T follicular helper cell (primary cell): ENCODE results near the gene PTPRN2.

Experiments
- DNase-seq: peaks from one replicate; pipeline ENCODE4 v3.0.0-alpha.2; 2020; ENCODE audit warnings: low read depth

PTPRN2 gene

DNA sequence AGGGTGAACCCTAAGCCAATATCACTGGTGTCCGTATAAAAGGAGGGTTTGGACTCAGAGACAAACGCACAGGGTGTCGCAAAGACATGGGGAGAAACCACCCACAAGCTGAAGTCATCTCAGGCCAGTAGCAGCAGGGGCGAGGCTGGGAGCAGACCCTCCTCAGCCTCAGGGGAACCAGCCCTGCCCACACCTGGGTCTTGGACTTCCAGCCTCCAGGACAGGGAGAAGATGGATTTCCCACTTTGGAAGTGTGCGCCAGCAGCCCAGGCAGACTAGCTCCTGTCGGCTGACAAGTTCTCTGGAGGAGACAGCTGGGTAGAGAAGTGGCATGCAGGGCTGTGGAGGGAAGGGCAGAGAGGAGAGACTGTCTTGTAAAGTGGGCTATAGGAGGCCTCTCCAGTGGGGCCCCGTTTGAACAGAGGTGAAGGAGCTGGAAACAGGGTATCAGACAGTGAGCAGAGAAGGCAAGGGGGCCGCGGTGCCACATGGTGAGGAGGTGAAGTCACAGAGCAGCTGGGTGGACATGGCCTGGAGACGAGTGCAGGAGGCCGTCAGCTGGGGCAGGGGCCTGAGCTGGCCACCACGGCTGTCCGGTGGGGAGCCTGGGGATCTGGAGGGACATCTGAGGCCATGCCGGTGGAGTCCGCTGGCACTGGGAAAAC lies 475.6 kb downstream of the PTPRN2 start:
- no peak for DNase-seq

DNA sequence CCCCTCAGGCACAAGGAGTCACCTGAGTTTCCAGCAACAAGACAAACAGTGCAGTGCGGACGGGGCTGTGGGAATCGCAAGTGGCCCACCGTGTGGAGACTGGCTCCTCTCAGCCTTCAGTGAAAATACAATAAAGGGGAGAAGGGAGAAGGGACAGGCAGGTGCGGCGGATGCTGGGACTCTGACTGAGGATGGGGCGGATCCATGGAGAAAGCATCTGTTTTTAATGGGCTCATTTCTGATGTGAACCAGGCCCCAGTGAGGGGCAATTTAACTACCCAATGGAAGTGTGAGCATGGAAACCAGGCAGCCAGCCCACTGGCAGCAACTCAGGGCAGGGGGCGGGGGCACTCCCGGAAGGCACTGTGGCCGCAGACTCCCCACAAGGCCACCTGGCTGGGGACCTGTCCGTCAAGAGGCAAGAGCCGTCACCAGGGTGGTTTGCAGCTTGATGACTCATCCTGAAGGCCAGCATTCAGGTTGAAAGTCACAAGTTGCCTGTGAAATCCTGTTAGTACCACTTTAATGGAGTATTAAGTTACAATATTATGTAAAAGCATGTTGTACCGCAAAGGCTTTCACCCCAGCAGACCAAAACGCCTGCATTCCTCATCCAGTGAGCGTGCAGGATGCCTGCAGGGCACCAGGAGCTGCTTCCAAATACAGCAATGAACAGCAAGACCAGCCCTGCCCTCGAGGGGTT lies 476.4 kb downstream of the PTPRN2 start:
- no peak for DNase-seq

DNA sequence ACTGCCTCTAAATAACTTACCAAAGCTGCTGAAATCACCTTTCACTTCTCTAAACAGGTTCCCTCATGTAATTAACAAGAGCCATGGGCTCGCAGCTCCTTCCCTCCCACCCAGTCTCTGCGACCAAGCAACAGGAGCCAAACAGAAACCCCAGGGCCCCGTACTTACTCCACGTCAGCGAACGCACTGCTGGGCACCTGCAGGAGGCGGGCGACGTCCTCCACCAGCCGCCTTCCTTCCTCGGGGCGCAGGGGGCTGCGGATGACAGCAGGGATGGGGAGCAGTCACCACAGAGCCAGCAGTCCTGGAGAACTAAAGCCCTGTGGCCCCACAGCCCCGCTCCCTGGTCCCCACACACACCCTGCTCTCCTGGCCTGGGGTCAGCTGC lies 477.0 kb downstream of the PTPRN2 start:
- DNase-seq = no peak

- no peak for DNase-seq
Observed at GRCh38 chr7:158110034-158110590, 477.5 kb downstream of the PTPRN2 start.

DNA sequence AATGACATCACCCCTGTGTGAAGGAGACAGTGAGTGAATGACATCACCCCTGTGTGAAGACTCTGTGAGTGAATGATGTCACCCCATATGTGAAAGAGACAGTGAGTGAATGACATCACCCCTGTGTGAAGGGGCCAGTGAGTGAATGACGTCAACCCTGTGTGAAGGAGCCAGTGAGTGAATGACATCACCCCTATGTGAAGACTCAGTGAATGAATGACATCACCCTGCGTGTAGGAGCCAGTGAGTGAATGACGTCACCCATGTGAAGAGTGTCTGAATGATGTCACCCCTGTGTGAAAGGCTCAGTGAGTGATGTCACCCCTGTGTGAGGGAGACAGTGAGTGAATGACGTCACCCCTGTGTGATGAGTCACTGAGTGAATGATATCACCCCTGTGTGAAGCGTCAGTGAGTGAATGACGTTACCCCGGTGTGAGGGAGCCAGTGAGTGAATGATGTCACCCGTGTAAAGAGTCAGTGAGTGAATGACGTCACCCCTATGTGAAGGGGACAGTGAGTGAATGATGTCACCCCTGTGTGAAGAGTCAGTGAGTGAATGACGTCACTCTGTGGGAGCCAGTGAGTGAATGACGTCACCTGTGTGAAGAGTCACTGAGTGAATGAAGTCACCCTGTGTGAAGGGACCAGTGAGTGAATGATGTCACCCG lies 478.1 kb downstream of the PTPRN2 start:
- DNase-seq = no peak

GRCh38 chr7:158108646-158109293 lies 478.9 kb downstream of the PTPRN2 start:
- DNase-seq = no peak

- DNase-seq = no peak
Observed at GRCh38 chr7:158107806-158108205, 479.8 kb downstream of the PTPRN2 start.

DNA sequence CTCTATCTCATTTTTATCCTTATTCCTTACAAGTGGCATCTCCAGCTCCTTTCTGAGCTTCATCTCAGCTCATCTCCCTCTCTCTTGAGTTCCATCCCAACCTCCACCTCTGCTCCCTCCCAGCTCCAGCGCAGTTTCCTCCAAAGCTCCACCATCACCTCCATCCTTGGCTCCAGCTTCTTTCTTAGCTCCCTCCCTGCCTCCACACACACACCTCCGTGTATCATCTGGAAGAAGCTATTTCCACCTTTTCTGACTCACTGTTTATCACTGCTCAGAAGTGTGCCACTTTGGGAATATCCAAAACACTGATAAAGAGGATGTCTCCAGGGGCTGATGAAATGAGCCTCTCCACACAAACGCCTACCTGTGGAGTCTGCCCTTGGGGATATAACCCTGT lies 481.4 kb downstream of the PTPRN2 start:
- no peak for DNase-seq

DNA sequence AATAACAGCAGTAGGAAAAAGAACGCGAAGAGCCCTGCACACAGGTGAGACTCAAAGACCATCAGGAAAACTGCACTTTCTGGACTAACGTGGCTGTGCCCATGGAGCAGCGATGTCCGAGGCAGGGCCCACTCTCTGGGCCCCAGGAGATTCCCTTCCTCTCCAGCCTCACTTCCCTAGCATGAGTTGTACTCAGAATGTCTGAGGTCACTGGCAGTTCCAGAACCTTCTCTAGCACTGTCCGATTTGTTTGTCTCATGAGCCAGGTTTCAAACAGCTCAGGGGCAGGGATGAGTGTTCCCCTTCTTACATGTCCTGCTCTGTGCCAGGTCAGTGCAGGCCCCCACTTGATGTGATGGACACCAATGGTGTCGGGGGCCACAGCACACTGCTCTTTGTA lies 484.2 kb downstream of the PTPRN2 start:
- no peak for DNase-seq

GRCh38 chr7:158102897-158103296 lies 484.7 kb downstream of the PTPRN2 start:
- DNase-seq = no peak

DNA sequence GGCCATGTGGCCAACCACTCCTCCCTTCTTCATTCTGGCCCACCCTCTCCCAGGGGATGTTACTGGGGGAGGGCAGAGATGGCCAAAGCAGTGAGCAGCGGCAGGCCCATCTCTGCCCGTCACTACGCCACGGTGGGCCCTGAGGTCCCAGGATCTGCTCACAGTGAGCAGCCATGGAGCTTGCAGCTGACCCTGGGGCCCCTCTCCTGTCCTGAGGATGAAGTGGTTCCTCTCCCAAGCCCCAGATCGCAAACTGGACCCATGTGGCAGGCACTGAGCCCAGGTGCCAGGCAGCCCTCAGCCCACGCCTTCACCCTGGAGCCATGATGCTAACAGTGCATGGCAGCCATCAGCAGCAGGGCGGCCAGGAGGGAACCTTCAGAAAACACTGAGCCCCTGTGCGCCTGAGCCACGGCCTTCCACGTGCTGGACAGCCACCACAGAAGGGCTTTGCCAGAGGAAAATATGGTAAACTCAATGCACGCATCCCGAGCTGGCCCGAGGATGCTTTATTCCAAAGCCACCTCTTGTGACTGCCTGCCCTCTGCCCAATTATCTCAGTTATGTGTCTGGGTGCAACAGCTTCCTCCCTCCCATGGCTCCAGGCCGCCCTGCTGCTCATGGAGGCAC lies 485.7 kb downstream of the PTPRN2 start:
- no peak for DNase-seq

DNA sequence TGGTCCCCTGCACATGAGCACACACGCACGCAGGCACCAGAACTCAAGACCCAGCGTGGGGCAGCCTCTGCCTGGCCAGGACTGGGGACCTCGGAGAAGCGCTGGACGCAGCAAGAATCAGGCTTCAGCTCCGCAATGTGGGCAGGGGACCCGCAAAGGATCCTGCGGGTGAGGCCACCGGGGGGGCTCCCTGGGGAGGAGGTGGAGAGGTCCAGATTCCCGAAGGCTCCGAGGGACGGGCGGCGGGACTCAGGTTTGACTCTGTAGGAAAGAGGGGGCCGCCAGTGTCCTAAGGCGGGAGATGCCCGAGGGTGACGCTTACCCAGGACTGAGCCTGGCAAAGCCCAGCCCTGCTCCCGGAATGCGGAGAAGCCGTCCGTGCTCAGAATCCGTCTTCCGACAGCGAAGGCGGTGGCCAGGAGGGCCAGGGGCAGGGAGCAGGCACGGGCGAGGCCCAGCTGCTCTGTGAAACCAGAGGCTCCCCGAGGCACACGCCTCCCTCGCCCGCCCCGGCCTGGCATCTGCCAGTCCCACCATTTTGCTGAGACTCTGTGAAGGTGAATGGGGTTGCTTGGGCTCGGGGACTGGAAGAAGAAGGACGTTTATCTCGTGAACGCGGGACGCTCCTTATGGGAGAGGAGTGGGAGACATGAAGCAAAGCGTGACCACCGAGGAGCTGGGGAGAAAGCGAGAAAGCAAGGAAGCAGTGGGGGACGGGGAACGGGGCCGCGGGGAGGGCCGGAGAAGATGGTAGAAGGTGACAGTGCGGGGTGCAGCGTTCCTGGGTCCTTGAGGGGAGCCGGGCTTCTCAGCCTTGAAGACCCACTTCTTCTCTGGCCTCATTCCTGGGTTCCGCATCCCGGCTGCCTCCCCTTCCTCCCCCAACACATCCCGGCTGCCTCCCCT lies 489.2 kb downstream of the PTPRN2 start:
- no peak for DNase-seq

- DNase-seq = no peak
Observed at GRCh38 chr7:158097453-158098124, 490.0 kb downstream of the PTPRN2 start.

DNA sequence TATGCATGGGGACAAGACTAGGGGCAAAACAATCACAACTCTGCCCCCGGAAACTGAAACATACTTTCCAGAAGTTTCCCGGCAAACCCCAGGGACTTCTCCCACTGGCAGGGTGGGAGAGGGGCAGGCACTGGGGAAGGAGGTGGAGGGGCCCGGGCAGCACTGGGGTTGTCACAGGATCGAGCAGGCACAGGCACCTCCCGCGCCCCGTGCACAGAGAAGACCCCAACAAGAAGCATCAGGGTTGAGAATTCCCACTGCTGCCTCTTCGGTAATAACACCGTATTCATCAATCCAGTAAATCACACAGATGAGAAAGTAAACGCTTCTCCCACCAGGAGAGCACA lies 490.5 kb downstream of the PTPRN2 start:
- no peak for DNase-seq

- no peak for DNase-seq
Observed at GRCh38 chr7:158096582-158096981, 491.0 kb downstream of the PTPRN2 start.

DNA sequence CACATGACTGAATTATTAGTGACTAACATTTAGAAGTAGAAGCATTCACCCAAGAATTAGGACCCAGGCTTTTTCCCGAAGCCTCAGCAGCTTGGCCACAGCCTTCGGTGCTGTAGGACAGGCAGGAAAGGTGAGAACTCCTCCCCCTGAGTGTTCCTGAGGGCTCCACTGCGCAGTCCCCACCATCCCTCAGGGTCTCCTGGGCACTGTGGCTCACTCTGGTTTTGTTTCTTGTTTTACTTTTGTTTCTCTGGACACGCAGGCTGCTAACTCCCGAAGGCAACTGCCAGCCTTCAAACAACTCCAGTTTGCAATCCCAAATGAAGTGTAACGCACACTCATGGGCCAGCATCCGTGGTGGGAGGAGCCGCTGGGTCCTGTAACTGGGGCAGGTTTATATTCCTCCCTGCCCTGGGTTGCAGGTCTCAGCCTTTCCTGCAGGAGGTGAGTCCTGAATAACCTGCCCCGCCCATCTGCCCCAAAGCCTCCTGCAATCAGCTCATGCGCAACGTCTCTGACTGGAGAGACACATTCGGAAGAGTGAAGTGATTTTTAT lies 492.9 kb downstream of the PTPRN2 start:
- DNase-seq = no peak

GRCh38 chr7:158094046-158094445 lies 493.6 kb downstream of the PTPRN2 start:
- DNase-seq = no peak

- no peak for DNase-seq
Observed at GRCh38 chr7:158093156-158093796, 494.3 kb downstream of the PTPRN2 start.

DNA sequence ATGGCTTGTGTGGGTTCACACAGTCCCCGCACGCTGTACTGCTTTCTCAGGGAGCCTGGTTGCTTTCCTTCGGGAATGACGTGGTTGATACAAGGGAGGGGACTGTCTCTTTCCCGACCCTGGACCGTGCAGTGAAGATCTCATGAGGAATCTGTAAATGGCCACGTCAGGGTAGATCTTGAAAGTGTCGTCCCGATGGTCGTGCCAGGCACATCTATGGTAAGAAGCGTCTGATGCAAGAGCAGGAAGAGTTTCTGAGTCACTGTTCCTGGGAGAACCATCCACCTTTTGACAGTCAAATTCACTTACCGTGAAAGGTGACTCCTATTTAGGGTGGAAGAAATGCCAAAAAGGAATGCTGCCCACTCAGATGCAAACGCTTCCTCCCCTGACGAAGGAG lies 500.4 kb downstream of the PTPRN2 start:
- no peak for DNase-seq
